IMR-90 (cell line): ENCODE measurements around the gene MPP4. TPM values are rescaled to one million over a fixed set of nuclear protein-coding genes. Genes with fewer than 3 reads are reported as not detected.

ENCODE experiments used
- ATAC-seq: fragments of 200-7000 bp; cut with Tn5 transposase; 2 replicates; pipeline ENCODE4 v1.9.1; 2020; ENCODE audit warnings: low read depth, mild to moderate bottlenecking, moderate library complexity
- BruUV-seq: library from RNA; stranded (reverse); fragments of 400-500 nt; replicated peaks from 2 replicates; lab custom pipeline; 2021; lab: Mats Ljungman, UMichigan
- CTCF ChIA-PET: fragments of 300-600 bp; formaldehyde crosslinking; extraction: SDS; loops from one replicate; lab custom pipeline; 2021; ENCODE audit warnings: antibody characterized with exemption; lab: Yijun Ruan, JAX
- POLR2A ChIA-PET: fragments of 300-600 bp; sonication (Branson Sonifier 250); formaldehyde crosslinking; loops from one replicate; lab custom pipeline; 2022; ENCODE audit warnings: antibody characterized with exemption; ENCODE audit not compliant: unreplicated experiment; lab: Charles Lee
- DNase-seq: peaks from one replicate; pipeline ENCODE4 v3.0.0; 2013
- H2AFZ ChIP-seq: replicated peaks from 2 replicates; pipeline ENCODE3; 2013; ENCODE audit warnings: low read length, mild to moderate bottlenecking; ENCODE audit not compliant: poor library complexity
- H2AK5ac ChIP-seq: 2 replicates; pipeline ENCODE4 v1.6.1; 2013; ENCODE audit warnings: low read depth, low read length, inconsistent platforms
- H2AK9ac ChIP-seq: replicated peaks from 2 replicates; pipeline ENCODE3; 2013; ENCODE audit warnings: mild to moderate bottlenecking, low read depth, low read length, moderate library complexity; ENCODE audit not compliant: poor library complexity
- H2BK120ac ChIP-seq: 2 replicates; pipeline ENCODE4 v1.6.1; 2013; ENCODE audit warnings: low read depth, low read length, inconsistent platforms
- H2BK15ac ChIP-seq: 3 replicates; pipeline ENCODE4 v1.6.1; 2013; ENCODE audit warnings: low read depth, low read length, inconsistent platforms
- H2BK20ac ChIP-seq: 2 replicates; pipeline ENCODE4 v1.6.1; 2013; ENCODE audit warnings: low read depth, mild to moderate bottlenecking, inconsistent platforms, low read length, moderate library complexity
- H2BK5ac ChIP-seq: 2 replicates; pipeline ENCODE4 v1.6.1; 2013; ENCODE audit warnings: mild to moderate bottlenecking, low read depth, low read length, inconsistent platforms; ENCODE audit not compliant: poor library complexity, severe bottlenecking
- H3K14ac ChIP-seq: replicated peaks from 2 replicates; pipeline ENCODE4 v1.6.1; 2013; ENCODE audit warnings: low read depth, low read length, inconsistent platforms
- H3K18ac ChIP-seq: 2 replicates; pipeline ENCODE4 v1.6.1; 2013; ENCODE audit warnings: low read depth, low read length, control low read depth
- H3K23ac ChIP-seq: 2 replicates; pipeline ENCODE4 v1.6.1; 2013; ENCODE audit warnings: low read depth, low read length, inconsistent platforms
- H3K27ac ChIP-seq: 2 replicates; pipeline ENCODE4 v1.5.1; 2013; ENCODE audit warnings: mild to moderate bottlenecking, control low read depth, low read length; ENCODE audit not compliant: insufficient read depth
- H3K27me3 ChIP-seq: 2 replicates; pipeline ENCODE4 v1.6.1; 2013; ENCODE audit warnings: low read length; ENCODE audit not compliant: control insufficient read depth, insufficient read depth
- H3K36me3 ChIP-seq: 2 replicates; pipeline ENCODE4 v1.6.1; 2013; ENCODE audit warnings: low read length, mixed read lengths; ENCODE audit not compliant: control insufficient read depth, insufficient read depth
- H3K4ac ChIP-seq: 2 replicates; pipeline ENCODE4 v1.6.1; 2013; ENCODE audit warnings: low read depth, low read length, inconsistent platforms
- H3K4me1 ChIP-seq: 2 replicates; pipeline ENCODE4 v1.6.1; 2013; ENCODE audit warnings: low read length, mixed read lengths; ENCODE audit not compliant: control insufficient read depth, insufficient read depth
- H3K4me2 ChIP-seq: 2 replicates; pipeline ENCODE4 v1.6.1; 2013; ENCODE audit warnings: low read depth, mild to moderate bottlenecking, control low read depth, low read length, moderate library complexity
- H3K4me3 ChIP-seq: 2 replicates; pipeline ENCODE4 v1.5.1; 2013; ENCODE audit warnings: low read depth, mild to moderate bottlenecking, control low read depth, low read length, moderate library complexity; ENCODE audit not compliant: insufficient read depth
- H3K56ac ChIP-seq: 2 replicates; pipeline ENCODE4 v1.6.1; 2013; ENCODE audit warnings: low read length, inconsistent platforms; ENCODE audit not compliant: insufficient read depth; ENCODE audit errors: extremely low read depth
- H3K79me1 ChIP-seq, 2 experiments: 2 replicates each; pipeline ENCODE4 v1.6.1; 2013; ENCODE audit warnings: low read length in 2 of 2, inconsistent platforms in 1 of 2, low read depth in 1 of 2
- H3K9ac ChIP-seq: 2 replicates; pipeline ENCODE4 v1.6.1; 2013; ENCODE audit warnings: low read depth, low read length, control low read depth
- H3K9me1 ChIP-seq: 2 replicates; pipeline ENCODE4 v1.6.1; 2013; ENCODE audit warnings: low read length, inconsistent platforms; ENCODE audit not compliant: insufficient read depth
- H3K9me3 ChIP-seq: 2 replicates; pipeline ENCODE4 v1.6.1; 2013; ENCODE audit warnings: low read length; ENCODE audit not compliant: control insufficient read depth, insufficient read depth
- H4K20me1 ChIP-seq: 2 replicates; pipeline ENCODE4 v1.6.1; 2013; ENCODE audit warnings: low read length, inconsistent platforms; ENCODE audit not compliant: insufficient read depth
- H4K5ac ChIP-seq: 2 replicates; pipeline ENCODE4 v1.6.1; 2013; ENCODE audit warnings: mild to moderate bottlenecking, low read depth, low read length, control low read depth
- H4K8ac ChIP-seq, 2 experiments: 2 replicates each; pipeline ENCODE4 v1.6.1; 2013; ENCODE audit warnings: low read depth in 2 of 2, low read length in 2 of 2, control low read depth in 1 of 2, inconsistent platforms in 1 of 2
- H4K91ac ChIP-seq: 2 replicates; pipeline ENCODE4 v1.6.1; 2013; ENCODE audit warnings: low read depth, low read length, inconsistent platforms; ENCODE audit not compliant: insufficient read depth
- CEBPB ChIP-seq: IDR thresholded peaks from 2 replicates; pipeline ENCODE4 v1.6.1; 2012; ENCODE audit warnings: low read depth, low read length, improper control_type of control experiment
- CHD1 ChIP-seq: IDR thresholded peaks from 2 replicates; pipeline ENCODE4 v1.6.1; 2012; ENCODE audit warnings: low read depth, low read length, improper control_type of control experiment
- FOS ChIP-seq: fragments of 150-350 bp; IDR thresholded peaks from 2 replicates; pipeline ENCODE4 v1.6.1; 2016; ENCODE audit warnings: low read depth, low read length
- MAZ ChIP-seq: IDR thresholded peaks from 2 replicates; pipeline ENCODE4 v1.6.1; 2012; ENCODE audit warnings: low read depth, mild to moderate bottlenecking, low read length, improper control_type of control experiment, moderate library complexity, borderline replicate concordance
- POLR2A ChIP-seq: IDR thresholded peaks from 2 replicates; pipeline ENCODE4 v1.6.1; 2012; ENCODE audit warnings: mild to moderate bottlenecking, low read depth, low read length
- RFX5 ChIP-seq: IDR thresholded peaks from 2 replicates; pipeline ENCODE4 v1.8.0; 2012; ENCODE audit warnings: low read depth, mild to moderate bottlenecking, low read length, moderate library complexity
- SMC3 ChIP-seq: fragments of 150-350 bp; IDR thresholded peaks from 2 replicates; pipeline ENCODE4 v1.6.1; 2016; ENCODE audit warnings: low read depth, mild to moderate bottlenecking, antibody characterized with exemption, low read length, moderate library complexity
- WGBS, 2 experiments: methylation state at CpG; one replicate each; pipeline versions ENCODE4 v1.1.5 to v1.1.7; 2013; ENCODE audit warnings: missing lambda C conversion rate in 2 of 2; ENCODE audit not compliant: insufficient read length in 1 of 2; ENCODE audit errors: extremely low coverage in 2 of 2; 5-methylcytosine and 5-hydroxymethylcytosine counted together
- dilution Hi-C: fragments of 300-500 bp; cut with HindIII; formaldehyde crosslinking; loops from one replicate; pipeline ENCODE4 v1.14.3; 2018; ENCODE audit warnings: low sequenced_read_pairs; ENCODE audit not compliant: unreplicated experiment
- in situ Hi-C: fragments of 300-500 bp; cut with MboI; formaldehyde crosslinking; loops from 3 replicates; pipeline ENCODE4 v1.14.3; 2019; ENCODE audit warnings: low sequenced_read_pairs, inconsistent platforms, mixed read lengths
- intact Hi-C: fragments of 100-400 bp; cut with micrococcal nuclease; formaldehyde crosslinking; loops from 2 replicates; pipeline ENCODE4 v1.10.0; 2022
- polyA plus RNA-seq, 3 experiments: library from polyadenylated mRNA; depleted of rRNA; stranded (reverse); fragments of >200 nt; gene quantifications; 2 replicates each; pipeline ENCODE4 v1.2.3, GENCODE V29; 2012; ENCODE audit warnings: low replicate concordance in 1 of 3
- total RNA-seq: library from RNA; depleted of rRNA; stranded (reverse); fragments of >200 nt; gene quantifications from 2 replicates; pipeline ENCODE4 v1.2.3, GENCODE V29; 2012

The MPP4 gene
- total and polyA plus RNA-seq, 2 of the 4 experiments (the other 2 are of a cell fraction): 11.8 to 14.9 TPM

DNA sequence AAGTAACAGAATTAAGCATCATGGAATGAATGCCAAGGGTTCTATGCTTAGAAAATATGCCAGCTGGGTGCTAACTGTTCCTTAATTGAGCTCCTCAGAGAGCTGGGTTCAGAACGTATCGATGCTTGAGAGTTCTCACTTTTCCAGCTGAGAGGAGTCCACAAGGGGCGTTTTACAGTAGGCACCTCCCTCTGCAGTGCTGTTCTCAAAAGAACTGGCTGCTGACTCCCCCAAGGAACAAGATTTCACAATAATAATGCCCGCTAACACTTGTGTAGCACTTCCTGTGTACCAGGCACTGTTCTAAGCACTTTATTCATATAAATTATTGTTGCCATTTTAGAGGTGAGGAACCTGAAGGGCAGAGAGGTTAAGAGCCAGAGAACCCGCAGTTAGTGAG lies 37.1 kb downstream of the MPP4 start:
- Histone ChIP-seq H2BK20ac (no peak overlapping the region), H3K4me2 (no peak overlapping the region), H3K23ac (peak overlapping the region; percentile 53; the same call in 1 of the 2 replicates), H2AFZ (no peak overlapping the region), H3K4me3 (no peak overlapping the region), H2BK120ac (no peak overlapping the region), H3K18ac (peak overlapping the region; percentile 51; the same call in 1 of the 2 replicates), H2BK5ac (no peak overlapping the region), H3K9me1 (peaks cover 7% of the 10 kb centered on the region), H4K5ac (peak overlapping the region; percentile 61; the same call in 1 of the 2 replicates), H4K8ac (peak overlapping the region in 1 of 2 experiments; percentile 52; a peak in 1 of 4 replicates), H4K20me1 (no peaks in the 10 kb centered on the region), H3K9me3 (no peaks in the 10 kb centered on the region), H3K56ac (no peak overlapping the region), H3K27ac (no peak overlapping the region), H2AK5ac (no peak overlapping the region), H3K27me3 (no peaks in the 10 kb centered on the region), H3K14ac (peak overlapping the region; percentile 63; the same call in 1 of the 2 replicates), H3K79me1 (no peaks in the 10 kb centered on the region), H3K9ac (no peak overlapping the region), H2AK9ac (peak overlapping the region; percentile 86), H3K4me1 (0 out of 2 replicates have a peak, but pooled peaks cover 2% of the 10 kb centered on the region), H4K91ac (no peak overlapping the region; the same call in 1 of the 2 replicates), H2BK15ac (no peak overlapping the region), H3K36me3 (no peaks in the 10 kb centered on the region), H3K4ac (no peak overlapping the region; the same call in 1 of the 2 replicates)
- DNase-seq (no peak), ATAC-seq (no peak)
- TF ChIP-seq RFX5: no peak
- TF ChIP-seq SMC3: no peak
- peak; percentile 40; the same call in 1 of the 2 replicates for TF ChIP-seq CEBPB
- TF ChIP-seq FOS: no peak
- no peak for TF ChIP-seq MAZ
- TF ChIP-seq CHD1: no peak
- TF ChIP-seq POLR2A: no peak
- in situ Hi-C loops (no loop called here), dilution Hi-C loops (no loop called here), intact Hi-C loops (no loop called here)
- ChIA-PET CTCF (no interaction called here), POLR2A (no interaction called here)
- WGBS, 2 experiments: 90% methylated on average over 2 of the region's 5 CpGs; no CpG with 5 or more reads in 1 of the 2 experiments
- no TSS peak for BruUV-seq
